Measurements from ENCODE around the gene KPRP. TPM values are rescaled to one million over a fixed set of nuclear protein-coding genes. Genes with fewer than 3 reads are reported as not detected.

KPRP gene
- total RNA-seq, 6 experiments from 2014 or later: not detected

GRCh38 chr1:152759453-152760173, 1.8 kb downstream of the KPRP start:
- ATAC-seq (no peak), DNase-seq (no peak)
- intact Hi-C loops (cut with DNase I): no loop called here
- Histone ChIP-seq H3K36me3 (no peaks in the 10 kb centered on the region), H3K9me3 (no peaks in the 10 kb centered on the region), H3K27me3 (no peaks in the 10 kb centered on the region), H3K4me1 (no peaks in the 10 kb centered on the region), H3K27ac (no peak overlapping the region), H3K4me3 (no peak overlapping the region)
- TF ChIP-seq CTCF (IDR thresholded peaks at IDR 0.05) (no peak), POLR2A (IDR thresholded peaks at IDR 0.05) (no peak)
- 81% methylated on average over 3 of the region's 8 CpGs for WGBS (ENCODE audit: insufficient coverage, low coverage, low lambda C conversion rate, missing lambda C conversion rate)

- H3K4me3 ChIP-seq: no peak overlapping the region
- no peaks in the 10 kb centered on the region for H3K9me3 ChIP-seq
- H3K4me1 ChIP-seq: no peaks in the 10 kb centered on the region
- WGBS (ENCODE audit: insufficient coverage, low coverage, low lambda C conversion rate, missing lambda C conversion rate): 75% methylated on average over 12 of the region's 31 CpGs
- no peak overlapping the region for H3K27ac ChIP-seq
- TF ChIP-seq POLR2A (IDR thresholded peaks at IDR 0.05) (no peak), CTCF (IDR thresholded peaks at IDR 0.05) (no peak)
- intact Hi-C loops (cut with DNase I): no loop called here
- ATAC-seq (no peak), DNase-seq (no peak)
- no peaks in the 10 kb centered on the region for H3K27me3 ChIP-seq
- H3K36me3 ChIP-seq: no peaks in the 10 kb centered on the region
Measured at GRCh38 chr1:152760551-152761190, 2.8 kb downstream of the KPRP start.

- no peak for ATAC-seq
- Histone ChIP-seq H3K27me3 (no peaks in the 10 kb centered on the region), H3K4me3 (no peak overlapping the region), H3K27ac (no peak overlapping the region), H3K36me3 (no peaks in the 10 kb centered on the region), H3K9me3 (no peaks in the 10 kb centered on the region), H3K4me1 (no peaks in the 10 kb centered on the region)
- no peak for TF ChIP-seq CTCF (IDR thresholded peaks at IDR 0.05)
- TF ChIP-seq POLR2A (IDR thresholded peaks at IDR 0.05): no peak
- 72% methylated on average over 3 of the region's 3 CpGs for WGBS (ENCODE audit: insufficient coverage, low coverage, low lambda C conversion rate, missing lambda C conversion rate)
- intact Hi-C loops (cut with DNase I): no loop called here
- no peak for DNase-seq
Measured at GRCh38 chr1:152761609-152762213, 3.9 kb downstream of the KPRP start.

- Histone ChIP-seq H3K9me3 (no peaks in the 10 kb centered on the region), H3K4me3 (no peak overlapping the region), H3K27ac (no peak overlapping the region), H3K36me3 (no peaks in the 10 kb centered on the region), H3K27me3 (no peaks in the 10 kb centered on the region), H3K4me1 (no peaks in the 10 kb centered on the region)
- intact Hi-C loops (cut with DNase I): no loop called here
- WGBS (ENCODE audit: insufficient coverage, low coverage, low lambda C conversion rate, missing lambda C conversion rate): 35% methylated on average over 6 of the region's 8 CpGs
- TF ChIP-seq CTCF (IDR thresholded peaks at IDR 0.05) (no peak), POLR2A (IDR thresholded peaks at IDR 0.05) (no peak)
- no peak for ATAC-seq
- no peak for DNase-seq
Measured at GRCh38 chr1:152768847-152769533, 11.2 kb downstream of the KPRP start.
